SK-N-MC (cell line): ENCODE measurements around the gene TNFRSF18.

Source experiments
- EZH2 ChIP-seq: fragments of 200-600 bp; sonication (generic); IDR thresholded peaks from one replicate; pipeline ENCODE4 v1.6.1; 2017; ENCODE audit warnings: antibody characterized with exemption
- FOXP2 ChIP-seq: optimal IDR thresholded peaks from 2 replicates; pipeline ENCODE3; 2011; ENCODE audit warnings: mild to moderate bottlenecking, moderate library complexity; ENCODE audit not compliant: insufficient read depth; ENCODE audit errors: extremely low read length, control extremely low read depth
- POLR2AphosphoS5 ChIP-seq: IDR thresholded peaks from 2 replicates; pipeline ENCODE4 v1.6.1; 2012; ENCODE audit warnings: mild to moderate bottlenecking, low read depth, low read length, borderline replicate concordance

- TF ChIP-seq POLR2AphosphoS5, result no peak
- no peak for TF ChIP-seq EZH2
- TF ChIP-seq FOXP2, result no peak
Measured at GRCh38 chr1:1207571-1207892, 1.1 kb upstream of the TNFRSF18 start.
